A549 (cell line): ENCODE measurements around the gene MSMP. TPM values are rescaled to one million over a fixed set of nuclear protein-coding genes. Genes with fewer than 3 reads are reported as not detected.

ENCODE experiments used
- ATAC-seq, 2 experiments: fragments of 200-7000 bp in 1 of 2; fragments of >200 bp in 1 of 2; cut with Nextera tagmentation in 1 of 2; cut with Tn5 transposase in 1 of 2; 3 replicates each; pipeline versions ENCODE4 v1.8.0 to v1.9.1; 2018 to 2020; ENCODE audit warnings: mild to moderate bottlenecking in 1 of 2, moderate library complexity in 1 of 2
- CTCF ChIA-PET: fragments of 300-600 bp; sonication (Branson Sonifier 250); formaldehyde crosslinking; extraction: SDS; loops from one replicate; lab custom pipeline; 2021; ENCODE audit warnings: antibody characterized with exemption, inconsistent platforms; lab: Yijun Ruan, JAX
- POLR2A ChIA-PET: fragments of 350-600 bp; formaldehyde crosslinking; extraction: SDS; loops from one replicate; lab custom pipeline; 2021; ENCODE audit warnings: antibody characterized with exemption, inconsistent platforms; lab: Yijun Ruan, JAX
- DNase-seq, 2 experiments: peaks; one replicate each; pipeline versions ENCODE4 v3.0.0 to v3.0.0-alpha.2; 2011 to 2016; ENCODE audit warnings: low read depth in 1 of 2, low spot score in 1 of 2
- FAIRE-seq: peaks from 2 replicates; lab custom pipeline; 2011; peaks lifted over from hg19 to GRCh38; lab: Jason Lieb, UNC
- H3K27ac ChIP-seq, 2 experiments: fragments of >200 bp; sonication (Bioruptor Twin); formaldehyde crosslinking; 3 replicates each; pipeline ENCODE4 v1.5.1; 2016 to 2017
- H3K4me1 ChIP-seq: fragments of >200 bp; sonication (Bioruptor Twin); formaldehyde crosslinking; 3 replicates; pipeline ENCODE4 v1.6.1; 2016
- H3K4me2 ChIP-seq: fragments of >200 bp; sonication (Bioruptor Twin); formaldehyde crosslinking; 3 replicates; pipeline ENCODE4 v1.6.1; 2016
- H3K4me3 ChIP-seq: fragments of >200 bp; sonication (Bioruptor Twin); formaldehyde crosslinking; 3 replicates; pipeline ENCODE4 v1.5.1; 2016
- H3K9me3 ChIP-seq: fragments of >200 bp; sonication (Bioruptor Twin); formaldehyde crosslinking; 3 replicates; pipeline ENCODE4 v1.6.1; 2016
- BHLHE40 ChIP-seq: IDR thresholded peaks from 2 replicates; pipeline ENCODE4 v1.6.1; 2012; ENCODE audit warnings: low read depth, low read length, inconsistent platforms
- CEBPB ChIP-seq, 2 experiments: fragments of >200 bp in 1 of 2; sonication (Bioruptor Twin) in 1 of 2; formaldehyde crosslinking in 1 of 2; IDR thresholded peaks; 2 replicates each; pipeline ENCODE4 v1.6.1; 2012 to 2016
- EHF ChIP-seq: fragments of 250-450 bp; sonication (Bioruptor Pico); IDR thresholded peaks from 2 replicates; pipeline ENCODE4 v1.5.0; 2020; ENCODE audit warnings: mild to moderate bottlenecking
- FOSB ChIP-seq: fragments of 250-450 bp; sonication (Bioruptor Pico); IDR thresholded peaks from 2 replicates; pipeline ENCODE4 v1.5.0; 2020; ENCODE audit warnings: mild to moderate bottlenecking, moderate library complexity
- GATA3 ChIP-seq: IDR thresholded peaks from 2 replicates; pipeline ENCODE4 v1.6.1; 2012; ENCODE audit warnings: borderline replicate concordance
- HOXA7 ChIP-seq: fragments of 250-450 bp; sonication (Bioruptor Pico); IDR thresholded peaks from 2 replicates; pipeline ENCODE4 v1.5.0; 2020; ENCODE audit warnings: mild to moderate bottlenecking, moderate library complexity
- HOXB13 ChIP-seq: fragments of 250-450 bp; sonication (Bioruptor Pico); IDR thresholded peaks from 2 replicates; pipeline ENCODE4 v1.5.0; 2020; ENCODE audit warnings: low read depth, mild to moderate bottlenecking, moderate library complexity
- JUN ChIP-seq, 2 experiments: fragments of >200 bp; sonication (Bioruptor Twin); formaldehyde crosslinking; IDR thresholded peaks; 2 replicates in 1 of 2; 3 replicates in 1 of 2; pipeline ENCODE4 v1.6.1; 2016 to 2017
- KDM1A ChIP-seq: fragments of 200-600 bp; sonication (generic); IDR thresholded peaks from 2 replicates; pipeline ENCODE4 v1.6.1; 2016; ENCODE audit warnings: low read depth, mild to moderate bottlenecking
- KDM5A ChIP-seq: fragments of 200-600 bp; sonication (generic); IDR thresholded peaks from 2 replicates; pipeline ENCODE4 v1.6.1; 2016; ENCODE audit warnings: antibody characterized with exemption, mild to moderate bottlenecking
- MAZ ChIP-seq: fragments of 150-350 bp; IDR thresholded peaks from 2 replicates; pipeline ENCODE4 v1.6.1; 2014; ENCODE audit warnings: antibody characterized with exemption, low read depth, low read length, borderline replicate concordance
- NFE2L2 ChIP-seq: fragments of 150-350 bp; conservative IDR thresholded peaks from 2 replicates; pipeline ENCODE4 v1.6.1; 2014; ENCODE audit warnings: low read length
- PHF8 ChIP-seq: fragments of 200-600 bp; sonication (generic); IDR thresholded peaks from 2 replicates; pipeline ENCODE4 v1.6.1; 2016; ENCODE audit warnings: low read depth, mild to moderate bottlenecking, antibody characterized with exemption, moderate library complexity, borderline replicate concordance
- RCOR1 ChIP-seq: fragments of 150-350 bp; IDR thresholded peaks from 2 replicates; pipeline ENCODE4 v1.6.1; 2014; ENCODE audit warnings: antibody characterized with exemption, low read length, low read depth
- SMC3 ChIP-seq: fragments of >200 bp; sonication (Bioruptor Twin); formaldehyde crosslinking; IDR thresholded peaks from 3 replicates; pipeline ENCODE4 v1.6.1; 2018; ENCODE audit warnings: inconsistent platforms
- SREBF2 ChIP-seq: fragments of 450-650 bp; IDR thresholded peaks from 2 replicates; pipeline ENCODE4 v1.6.1; 2014; ENCODE audit warnings: mild to moderate bottlenecking, moderate library complexity
- TFCP2L1 ChIP-seq: fragments of 250-450 bp; sonication (Bioruptor Pico); IDR thresholded peaks from 2 replicates; pipeline ENCODE4 v1.5.0; 2021; ENCODE audit warnings: mild to moderate bottlenecking
- ZFP36 ChIP-seq: fragments of 450-650 bp; IDR thresholded peaks from 2 replicates; pipeline ENCODE4 v1.6.1; 2014; ENCODE audit warnings: borderline replicate concordance; ENCODE audit not compliant: partially characterized antibody
- WGBS: methylation state at CpG from one replicate; pipeline ENCODE4 v1.1.6; 2017; ENCODE audit errors: missing lambda C conversion rate; 5-methylcytosine and 5-hydroxymethylcytosine counted together
- polyA plus RNA-seq, 4 experiments: library from polyadenylated mRNA; depleted of rRNA in 3 of 4; stranded (reverse); fragments of >200 nt; fragmentation: RNase III in 1 of 4; extraction: RNeasy Plus Mini Kit Qiagen cat#74134 plus additional on column Dnase treatment in 1 of 4; gene quantifications; 2 replicates in 3 of 4; 3 replicates in 1 of 4; pipeline ENCODE4 v1.2.3, GENCODE V29; 2011 to 2017
- TF ChIP-seq, protein P1 (sequence below): fragments of >200 bp; sonication (Bioruptor Twin); formaldehyde crosslinking; IDR thresholded peaks from 2 replicates; pipeline ENCODE4 v1.6.1; 2016
- TF ChIP-seq, protein P2 (sequence below): IDR thresholded peaks from 2 replicates; pipeline ENCODE4 v1.6.1; 2012; ENCODE audit warnings: low read depth, borderline replicate concordance
- TF ChIP-seq, protein P3 (sequence below): fragments of 150-350 bp; IDR thresholded peaks from 2 replicates; pipeline ENCODE4 v1.6.1; 2014; ENCODE audit warnings: low read depth, mild to moderate bottlenecking, low read length
- TF ChIP-seq, protein P4 (sequence below): IDR thresholded peaks from 2 replicates; pipeline ENCODE4 v1.6.1; 2012
- TF ChIP-seq, protein P5 (sequence below): fragments of >200 bp; sonication (Bioruptor Twin); formaldehyde crosslinking; IDR thresholded peaks from 3 replicates; pipeline ENCODE4 v1.6.1; 2016
- TF ChIP-seq, protein P6 (sequence below): fragments of >200 bp; sonication (Bioruptor Twin); formaldehyde crosslinking; IDR thresholded peaks from 3 replicates; pipeline ENCODE4 v1.5.1; 2016

MSMP gene
- polyA plus RNA-seq, 2 of the 4 experiments (the other 2 are of a cell fraction), result not detected

DNA sequence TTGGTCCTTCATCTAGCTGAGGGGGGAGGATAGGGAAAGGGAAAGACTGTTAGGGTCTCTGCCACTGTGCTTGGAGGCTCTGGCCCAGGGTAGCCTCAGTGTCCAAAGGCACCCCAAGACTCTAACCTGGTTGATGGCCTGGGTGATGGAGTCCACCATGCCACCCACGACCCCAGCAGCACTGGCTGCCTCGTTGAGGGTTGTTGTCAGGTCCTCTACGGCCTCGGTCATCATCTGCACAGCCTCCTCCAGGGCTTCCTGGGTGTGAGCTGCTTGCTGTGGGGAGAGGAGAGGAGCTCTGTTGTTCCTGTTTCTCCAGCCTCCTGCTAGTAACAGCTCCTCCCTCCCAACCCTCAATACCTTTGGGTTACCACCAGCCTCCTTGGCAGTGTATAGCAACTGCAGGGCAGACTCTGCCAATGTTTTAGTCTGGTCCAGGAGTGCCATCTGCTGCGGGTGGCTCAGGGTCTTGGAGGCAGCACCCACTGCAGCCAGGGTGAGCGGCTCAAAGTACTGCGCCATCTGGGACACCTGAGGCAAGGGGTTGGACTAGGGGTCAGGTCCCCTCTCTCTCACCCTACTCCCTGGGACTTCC is 48.1 kb downstream of the MSMP start:
- CTCF ChIA-PET, result interaction anchor here (1.8 to 32.5 kb wide), 4 partner anchors 2 to 60 kb away, joined by 4 to 758 read pairs (median 387); partner anchors contain the start of genes CCDC107, CREB3, RMRP and TLN1
- H3K4me3 ChIP-seq, result no peak overlapping the region
- no peaks in the 10 kb centered on the region for H3K9me3 ChIP-seq
- TF ChIP-seq HOXB13 (CRISPR knock-in tag) (no peak), RCOR1 (no peak), KDM1A (no peak), PHF8 (no peak), SMC3 (no peak), GATA3 (no peak), FOSB (CRISPR knock-in tag) (no peak), JUN (IDR thresholded peaks at IDR 0.05) (no peak), HOXA7 (CRISPR knock-in tag) (no peak), NFE2L2 (no peak), EHF (CRISPR knock-in tag) (no peak)
- TF ChIP-seq, protein P1, sequence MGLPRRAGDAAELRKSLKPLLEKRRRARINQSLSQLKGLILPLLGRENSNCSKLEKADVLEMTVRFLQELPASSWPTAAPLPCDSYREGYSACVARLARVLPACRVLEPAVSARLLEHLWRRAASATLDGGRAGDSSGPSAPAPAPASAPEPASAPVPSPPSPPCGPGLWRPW, result no peak
- TF ChIP-seq, protein P2, sequence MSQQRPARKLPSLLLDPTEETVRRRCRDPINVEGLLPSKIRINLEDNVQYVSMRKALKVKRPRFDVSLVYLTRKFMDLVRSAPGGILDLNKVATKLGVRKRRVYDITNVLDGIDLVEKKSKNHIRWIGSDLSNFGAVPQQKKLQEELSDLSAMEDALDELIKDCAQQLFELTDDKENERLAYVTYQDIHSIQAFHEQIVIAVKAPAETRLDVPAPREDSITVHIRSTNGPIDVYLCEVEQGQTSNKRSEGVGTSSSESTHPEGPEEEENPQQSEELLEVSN, result no peak
- TF ChIP-seq, protein P3, sequence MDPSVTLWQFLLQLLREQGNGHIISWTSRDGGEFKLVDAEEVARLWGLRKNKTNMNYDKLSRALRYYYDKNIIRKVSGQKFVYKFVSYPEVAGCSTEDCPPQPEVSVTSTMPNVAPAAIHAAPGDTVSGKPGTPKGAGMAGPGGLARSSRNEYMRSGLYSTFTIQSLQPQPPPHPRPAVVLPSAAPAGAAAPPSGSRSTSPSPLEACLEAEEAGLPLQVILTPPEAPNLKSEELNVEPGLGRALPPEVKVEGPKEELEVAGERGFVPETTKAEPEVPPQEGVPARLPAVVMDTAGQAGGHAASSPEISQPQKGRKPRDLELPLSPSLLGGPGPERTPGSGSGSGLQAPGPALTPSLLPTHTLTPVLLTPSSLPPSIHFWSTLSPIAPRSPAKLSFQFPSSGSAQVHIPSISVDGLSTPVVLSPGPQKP, result no peak
- TF ChIP-seq, protein P4, sequence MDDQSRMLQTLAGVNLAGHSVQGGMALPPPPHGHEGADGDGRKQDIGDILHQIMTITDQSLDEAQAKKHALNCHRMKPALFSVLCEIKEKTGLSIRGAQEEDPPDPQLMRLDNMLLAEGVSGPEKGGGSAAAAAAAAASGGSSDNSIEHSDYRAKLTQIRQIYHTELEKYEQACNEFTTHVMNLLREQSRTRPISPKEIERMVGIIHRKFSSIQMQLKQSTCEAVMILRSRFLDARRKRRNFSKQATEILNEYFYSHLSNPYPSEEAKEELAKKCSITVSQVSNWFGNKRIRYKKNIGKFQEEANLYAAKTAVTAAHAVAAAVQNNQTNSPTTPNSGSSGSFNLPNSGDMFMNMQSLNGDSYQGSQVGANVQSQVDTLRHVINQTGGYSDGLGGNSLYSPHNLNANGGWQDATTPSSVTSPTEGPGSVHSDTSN, result no peak
- TF ChIP-seq, all 56 proteins: peak for 0
- no peak for ATAC-seq
- DNase-seq, result no peak
- 91% methylated on average over 7 of the region's 7 CpGs for WGBS
- POLR2A ChIA-PET, result interaction anchor here (0.6 to 1.5 kb wide), 2 partner anchors 10 to 52 kb away, joined by 4 to 6 read pairs; no protein-coding TSS in a partner anchor
- H3K4me2 ChIP-seq, result no peak overlapping the region
- H3K27ac ChIP-seq, result no peak overlapping the region
- FAIRE-seq, result no peak
- H3K4me1 ChIP-seq, result no peaks in the 10 kb centered on the region

DNA sequence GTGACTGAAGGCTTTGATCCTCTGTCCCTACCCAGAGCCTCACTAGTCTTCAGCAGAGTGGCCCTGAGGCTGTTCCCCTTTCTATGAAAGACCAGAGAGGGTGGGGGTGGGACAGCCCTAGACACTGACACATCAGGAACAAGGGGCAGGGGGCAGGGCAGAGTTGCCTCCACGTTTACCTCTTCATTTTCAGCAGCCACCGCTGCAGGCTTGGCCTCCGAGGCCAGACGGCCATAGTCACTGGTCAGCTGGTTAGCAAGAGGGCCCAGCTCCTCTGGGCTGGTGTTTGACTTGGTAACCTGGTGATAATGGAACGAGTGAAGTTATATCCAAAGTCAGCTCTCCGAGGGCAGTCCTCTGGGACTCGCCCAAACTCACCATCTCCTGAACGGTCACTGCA is 48.7 kb downstream of the MSMP start:
- Histone ChIP-seq H3K4me1 (no peaks in the 10 kb centered on the region), H3K4me2 (no peak overlapping the region), H3K4me3 (no peak overlapping the region), H3K9me3 (no peaks in the 10 kb centered on the region), H3K27ac (no peak overlapping the region)
- ChIA-PET POLR2A (interaction anchor here (1.5 kb wide), 1 partner anchor 9 kb away, joined by 4 read pairs; no protein-coding TSS in a partner anchor), CTCF (interaction anchor here (1.8 to 32.5 kb wide), 4 partner anchors 2 to 59 kb away, joined by 4 to 758 read pairs (median 387); partner anchors contain the start of genes CCDC107, CREB3, RMRP and TLN1)
- no peak for ATAC-seq
- WGBS, result 98% methylated on average over 8 of the region's 8 CpGs
- TF ChIP-seq KDM1A, result no peak
- TF ChIP-seq FOSB (CRISPR knock-in tag), result no peak
- no peak for TF ChIP-seq ZFP36
- TF ChIP-seq, protein P3, result no peak
- no peak for TF ChIP-seq TFCP2L1 (CRISPR knock-in tag)
- TF ChIP-seq JUN (IDR thresholded peaks at IDR 0.05), result no peak
- TF ChIP-seq BHLHE40, result no peak
- TF ChIP-seq CEBPB (IDR thresholded peaks at IDR 0.05), result no peak
- TF ChIP-seq SMC3, result no peak
- TF ChIP-seq, protein P5, sequence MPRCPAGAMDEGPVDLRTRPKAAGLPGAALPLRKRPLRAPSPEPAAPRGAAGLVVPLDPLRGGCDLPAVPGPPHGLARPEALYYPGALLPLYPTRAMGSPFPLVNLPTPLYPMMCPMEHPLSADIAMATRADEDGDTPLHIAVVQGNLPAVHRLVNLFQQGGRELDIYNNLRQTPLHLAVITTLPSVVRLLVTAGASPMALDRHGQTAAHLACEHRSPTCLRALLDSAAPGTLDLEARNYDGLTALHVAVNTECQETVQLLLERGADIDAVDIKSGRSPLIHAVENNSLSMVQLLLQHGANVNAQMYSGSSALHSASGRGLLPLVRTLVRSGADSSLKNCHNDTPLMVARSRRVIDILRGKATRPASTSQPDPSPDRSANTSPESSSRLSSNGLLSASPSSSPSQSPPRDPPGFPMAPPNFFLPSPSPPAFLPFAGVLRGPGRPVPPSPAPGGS, result no peak
- no peak for TF ChIP-seq KDM5A
- TF ChIP-seq HOXB13 (CRISPR knock-in tag), result no peak
- no peak for TF ChIP-seq SREBF2
- TF ChIP-seq, protein P6, sequence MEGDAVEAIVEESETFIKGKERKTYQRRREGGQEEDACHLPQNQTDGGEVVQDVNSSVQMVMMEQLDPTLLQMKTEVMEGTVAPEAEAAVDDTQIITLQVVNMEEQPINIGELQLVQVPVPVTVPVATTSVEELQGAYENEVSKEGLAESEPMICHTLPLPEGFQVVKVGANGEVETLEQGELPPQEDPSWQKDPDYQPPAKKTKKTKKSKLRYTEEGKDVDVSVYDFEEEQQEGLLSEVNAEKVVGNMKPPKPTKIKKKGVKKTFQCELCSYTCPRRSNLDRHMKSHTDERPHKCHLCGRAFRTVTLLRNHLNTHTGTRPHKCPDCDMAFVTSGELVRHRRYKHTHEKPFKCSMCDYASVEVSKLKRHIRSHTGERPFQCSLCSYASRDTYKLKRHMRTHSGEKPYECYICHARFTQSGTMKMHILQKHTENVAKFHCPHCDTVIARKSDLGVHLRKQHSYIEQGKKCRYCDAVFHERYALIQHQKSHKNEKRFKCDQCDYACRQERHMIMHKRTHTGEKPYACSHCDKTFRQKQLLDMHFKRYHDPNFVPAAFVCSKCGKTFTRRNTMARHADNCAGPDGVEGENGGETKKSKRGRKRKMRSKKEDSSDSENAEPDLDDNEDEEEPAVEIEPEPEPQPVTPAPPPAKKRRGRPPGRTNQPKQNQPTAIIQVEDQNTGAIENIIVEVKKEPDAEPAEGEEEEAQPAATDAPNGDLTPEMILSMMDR, result no peak
- no peak for TF ChIP-seq MAZ
- FAIRE-seq, result no peak
- no peak for DNase-seq
